NB4 (cell line): ENCODE results near the gene MYO16.

Experiments used
- DNase-seq: peaks from one replicate; pipeline ENCODE4 v3.0.0; 2010; ENCODE audit warnings: low read depth
- H3K4me3 ChIP-seq: one replicate; pipeline ENCODE4 v1.5.1; 2011; ENCODE audit warnings: mild to moderate bottlenecking, low read depth, low read length, moderate library complexity
- MYC ChIP-seq: IDR thresholded peaks from 2 replicates; pipeline ENCODE4 v1.6.1; 2011; ENCODE audit warnings: low read depth, low read length
- POLR2A ChIP-seq: IDR thresholded peaks from 2 replicates; pipeline ENCODE4 v1.6.1; 2011; ENCODE audit warnings: mild to moderate bottlenecking; ENCODE audit not compliant: insufficient read length; ENCODE audit errors: extremely low read depth
- TF ChIP-seq, protein P1 (sequence below): IDR thresholded peaks from 2 replicates; pipeline ENCODE4 v1.6.1; 2011; ENCODE audit warnings: low read depth, low read length
- TF ChIP-seq, protein P2 (sequence below): IDR thresholded peaks from one replicate; pipeline ENCODE4 v1.5.1; 2012; ENCODE audit warnings: low read depth, low read length

Gene MYO16

DNA sequence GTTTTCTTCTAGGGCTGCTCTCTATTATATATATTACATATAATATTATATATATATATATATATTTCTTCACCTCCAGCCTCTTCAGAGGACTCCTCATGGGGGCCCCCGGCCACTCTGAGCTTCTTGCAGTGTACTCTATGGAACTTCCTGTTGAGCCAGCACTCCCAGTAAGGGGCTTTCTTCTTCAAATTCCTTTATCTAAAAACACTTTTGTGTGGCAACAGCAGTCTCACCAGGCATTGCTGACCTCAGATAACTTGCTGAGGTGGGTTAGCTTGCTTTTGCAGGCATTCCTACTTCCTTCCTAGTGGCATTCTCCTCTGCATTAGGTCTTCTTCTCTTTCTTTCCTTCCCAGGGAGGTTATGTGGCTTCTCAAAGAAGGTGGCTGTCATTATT is 381.5 kb downstream of the MYO16 start:
- H3K4me3 ChIP-seq = no peak overlapping the region
- TF ChIP-seq MYC = no peak
- TF ChIP-seq, protein P1, sequence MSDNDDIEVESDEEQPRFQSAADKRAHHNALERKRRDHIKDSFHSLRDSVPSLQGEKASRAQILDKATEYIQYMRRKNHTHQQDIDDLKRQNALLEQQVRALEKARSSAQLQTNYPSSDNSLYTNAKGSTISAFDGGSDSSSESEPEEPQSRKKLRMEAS = no peak
- TF ChIP-seq, protein P2, sequence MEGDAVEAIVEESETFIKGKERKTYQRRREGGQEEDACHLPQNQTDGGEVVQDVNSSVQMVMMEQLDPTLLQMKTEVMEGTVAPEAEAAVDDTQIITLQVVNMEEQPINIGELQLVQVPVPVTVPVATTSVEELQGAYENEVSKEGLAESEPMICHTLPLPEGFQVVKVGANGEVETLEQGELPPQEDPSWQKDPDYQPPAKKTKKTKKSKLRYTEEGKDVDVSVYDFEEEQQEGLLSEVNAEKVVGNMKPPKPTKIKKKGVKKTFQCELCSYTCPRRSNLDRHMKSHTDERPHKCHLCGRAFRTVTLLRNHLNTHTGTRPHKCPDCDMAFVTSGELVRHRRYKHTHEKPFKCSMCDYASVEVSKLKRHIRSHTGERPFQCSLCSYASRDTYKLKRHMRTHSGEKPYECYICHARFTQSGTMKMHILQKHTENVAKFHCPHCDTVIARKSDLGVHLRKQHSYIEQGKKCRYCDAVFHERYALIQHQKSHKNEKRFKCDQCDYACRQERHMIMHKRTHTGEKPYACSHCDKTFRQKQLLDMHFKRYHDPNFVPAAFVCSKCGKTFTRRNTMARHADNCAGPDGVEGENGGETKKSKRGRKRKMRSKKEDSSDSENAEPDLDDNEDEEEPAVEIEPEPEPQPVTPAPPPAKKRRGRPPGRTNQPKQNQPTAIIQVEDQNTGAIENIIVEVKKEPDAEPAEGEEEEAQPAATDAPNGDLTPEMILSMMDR = no peak
- no peak for TF ChIP-seq POLR2A
- DNase-seq = peak; percentile 81

DNA sequence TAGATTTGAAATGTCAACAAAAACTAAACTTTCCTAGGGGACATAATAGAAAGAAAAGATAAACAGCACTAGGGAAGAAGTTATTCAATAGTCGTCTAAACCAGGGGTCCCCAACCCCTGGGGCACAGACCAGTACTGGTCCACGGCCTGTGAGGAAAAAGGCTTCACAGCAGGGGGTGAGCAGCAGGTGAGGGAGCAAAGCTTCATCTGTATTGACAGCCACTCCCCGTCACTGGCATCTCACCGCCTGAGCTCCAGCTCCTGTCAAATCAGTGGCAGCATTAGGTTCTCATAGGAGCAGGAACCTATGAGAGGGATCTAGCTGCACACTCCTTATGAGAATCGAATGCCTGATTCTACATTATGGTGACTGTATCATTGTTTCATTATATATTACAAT is 382.7 kb downstream of the MYO16 start:
- no peak for TF ChIP-seq MYC
- TF ChIP-seq, protein P1 = no peak
- TF ChIP-seq, protein P2 = no peak
- no peak for TF ChIP-seq POLR2A
- DNase-seq = no peak
- no peak overlapping the region for H3K4me3 ChIP-seq

DNA sequence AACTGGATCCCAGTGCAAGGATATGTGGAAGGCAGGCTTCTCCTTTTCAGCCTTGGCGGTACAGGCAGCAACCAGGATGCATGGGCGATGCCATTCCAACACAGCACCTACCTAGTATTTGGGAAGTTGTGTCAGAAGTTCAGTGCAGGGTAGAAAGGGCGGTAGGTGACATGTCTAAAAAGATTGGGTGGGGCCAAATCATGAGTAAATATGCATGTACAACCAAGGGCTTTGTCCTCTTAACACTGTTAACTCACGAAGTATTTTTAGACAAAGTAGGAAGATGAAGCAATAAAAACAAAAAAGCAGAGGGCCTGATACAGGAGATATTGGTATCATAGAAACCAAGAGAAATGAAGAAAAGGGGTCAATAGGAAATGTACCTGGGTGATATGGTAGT is 392.1 kb downstream of the MYO16 start:
- H3K4me3 ChIP-seq = no peak overlapping the region
- DNase-seq = no peak
- TF ChIP-seq, protein P1 = no peak
- TF ChIP-seq POLR2A (no peak), MYC (no peak)

DNA sequence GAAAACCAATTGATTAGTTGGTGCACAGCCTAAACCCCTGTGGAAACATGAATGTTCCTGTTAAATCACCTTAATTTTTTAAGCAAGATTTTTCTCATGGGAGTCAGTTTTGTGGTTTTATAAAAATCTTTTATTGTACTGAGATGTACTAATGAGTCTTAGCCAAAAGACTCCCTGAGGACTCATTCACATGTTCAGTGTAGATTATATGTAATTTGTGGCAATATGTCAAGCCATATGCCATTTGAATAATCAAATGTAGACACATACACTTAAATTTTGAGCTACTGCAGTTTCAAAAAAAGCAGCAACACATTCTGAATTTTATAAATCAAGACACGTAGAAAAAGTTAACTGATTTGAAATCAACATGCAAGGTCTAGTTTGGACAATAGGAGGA is 395.2 kb downstream of the MYO16 start:
- no peak overlapping the region for H3K4me3 ChIP-seq
- no peak for DNase-seq
- TF ChIP-seq, protein P2 = no peak
- TF ChIP-seq, protein P1 = no peak
- TF ChIP-seq MYC (no peak), POLR2A (no peak)

DNA sequence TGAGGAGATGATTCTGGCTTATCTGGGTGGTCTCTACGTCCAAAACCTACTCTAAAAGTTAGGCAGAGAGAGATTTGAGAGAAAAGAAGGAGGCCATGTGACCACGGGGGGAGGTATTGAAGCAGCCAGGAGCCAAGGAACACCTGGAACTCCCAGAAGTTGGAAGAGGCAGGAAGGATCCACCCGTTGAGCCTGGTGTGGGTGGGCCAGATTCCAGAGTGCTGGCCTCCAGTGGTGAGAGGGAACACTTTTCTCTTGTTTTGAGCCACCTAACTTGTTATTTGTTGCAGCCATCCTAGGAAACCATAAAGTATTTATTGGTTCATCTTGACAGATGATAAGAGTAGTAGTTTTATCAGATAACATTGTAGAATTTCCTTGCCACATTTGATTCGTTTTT is 396.9 kb downstream of the MYO16 start:
- TF ChIP-seq MYC = no peak
- TF ChIP-seq, protein P1 = no peak
- TF ChIP-seq, protein P2 = no peak
- no peak for TF ChIP-seq POLR2A
- no peak for DNase-seq
- H3K4me3 ChIP-seq = no peak overlapping the region

DNA sequence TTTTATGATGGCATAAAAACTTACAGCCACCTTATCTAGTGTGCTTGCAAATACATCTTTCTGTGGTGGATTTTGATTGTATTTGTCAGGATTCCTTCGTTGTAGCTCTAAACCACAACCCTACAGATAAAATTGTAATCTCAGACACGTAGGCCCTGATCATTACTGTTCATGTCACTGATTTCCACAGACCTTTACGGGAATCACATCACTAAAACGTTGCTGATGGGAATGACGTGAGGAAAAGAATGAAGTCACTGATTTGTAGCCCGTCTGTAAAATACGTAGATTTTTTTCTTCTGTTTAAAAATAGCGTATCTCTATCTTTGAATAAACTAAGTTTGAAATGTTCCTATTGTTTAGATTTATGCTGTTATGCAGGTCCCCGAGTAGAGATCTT is 399.2 kb downstream of the MYO16 start:
- TF ChIP-seq MYC = no peak
- TF ChIP-seq, protein P2 = no peak
- TF ChIP-seq POLR2A = no peak
- H3K4me3 ChIP-seq = no peak overlapping the region
- DNase-seq = no peak
